HCT116 (cell line): ENCODE measurements around the gene SLC25A22. TPM values are rescaled to one million over a fixed set of nuclear protein-coding genes. Genes with fewer than 3 reads are reported as not detected.
A peak's percentile ranks its signal among the peaks of the same experiment; 100 is the strongest.

Source experiments
- ATAC-seq: fragments of 200-7000 bp; cut with Tn5 transposase; 2 replicates; pipeline ENCODE4 v1.9.1; 2020; ENCODE audit warnings: mild to moderate bottlenecking, moderate library complexity
- BruUV-seq: library from RNA; stranded (reverse); fragments of 400-500 nt; replicated peaks from 2 replicates; lab custom pipeline; 2021; lab: Mats Ljungman, UMichigan
- CTCF ChIA-PET: fragments of 300-600 bp; sonication (Branson Sonifier 250); formaldehyde crosslinking; loops from one replicate; lab custom pipeline; 2021; ENCODE audit warnings: antibody characterized with exemption; lab: Charles Lee
- POLR2A ChIA-PET: fragments of 300-600, 350-600 bp; sonication (Branson Sonifier 250); formaldehyde crosslinking; loops from one replicate; lab custom pipeline; 2021; ENCODE audit warnings: antibody characterized with exemption; lab: Charles Lee
- RAD21 ChIA-PET, 2 experiments: fragments of 300-600 bp; sonication (Branson Sonifier 250); formaldehyde crosslinking; loops; one replicate each; lab custom pipeline; 2023; ENCODE audit warnings: low total read pairs in 2 of 2; ENCODE audit not compliant: uncharacterized antibody in 2 of 2, unreplicated experiment in 2 of 2, low non-redundant PET in 1 of 2; lab: Charles Lee
- DNase-seq: peaks from one replicate; pipeline ENCODE4 v3.0.0-alpha.2; 2010; ENCODE audit warnings: low read depth, low spot score
- H2AFZ ChIP-seq: fragments of 200-600 bp; shearing (Covaris generic), sonication (generic); 2 replicates; pipeline ENCODE4 v1.6.1; 2017; ENCODE audit warnings: low read depth, mixed run types, mixed read lengths, antibody characterized with exemption, low read length; ENCODE audit not compliant: poor library complexity, severe bottlenecking
- H3K27ac ChIP-seq: 2 replicates; pipeline ENCODE4 v1.5.1; 2012; ENCODE audit warnings: low read depth, low read length
- H3K27me3 ChIP-seq: fragments of 200-600 bp; sonication (generic); 2 replicates; pipeline ENCODE4 v1.6.1; 2016; ENCODE audit warnings: mixed run types, low read length, mixed read lengths; ENCODE audit not compliant: insufficient read depth
- H3K36me3 ChIP-seq, 2 experiments: fragments of 200-500 bp in 1 of 2; fragments of 200-600 bp in 1 of 2; sonication (Bioruptor generic) in 1 of 2; sonication (generic) in 1 of 2; 2 replicates each; pipeline versions ENCODE4 v1.5.1 to v1.6.1; 2014 to 2016; ENCODE audit warnings: low read length in 2 of 2, inconsistent platforms in 1 of 2, mixed read lengths in 1 of 2, mixed run types in 1 of 2; ENCODE audit not compliant: insufficient read depth in 2 of 2, control insufficient read depth in 1 of 2
- H3K4me1 ChIP-seq, 2 experiments: fragments of 200-600 bp in 1 of 2; sonication (generic) in 1 of 2; 2 replicates each; pipeline versions ENCODE4 v1.5.1 to v1.6.1; 2012 to 2017; ENCODE audit warnings: low read length in 2 of 2, inconsistent platforms in 1 of 2, mild to moderate bottlenecking in 1 of 2, mixed read lengths in 1 of 2, mixed run types in 1 of 2, moderate library complexity in 1 of 2; ENCODE audit not compliant: insufficient read depth in 2 of 2, control insufficient read depth in 1 of 2
- H3K4me2 ChIP-seq: fragments of 200-600 bp; sonication (generic); 2 replicates; pipeline ENCODE4 v1.6.1; 2017; ENCODE audit warnings: mixed run types, low read length, mixed read lengths
- H3K4me3 ChIP-seq, 2 experiments: fragments of 200-600 bp in 1 of 2; sonication (generic) in 1 of 2; replicated peaks in 1 of 2; 2 replicates each; pipeline ENCODE4 v1.5.1; 2011 to 2016; ENCODE audit warnings: low read length in 2 of 2, control low read depth in 1 of 2, low read depth in 1 of 2, mild to moderate bottlenecking in 1 of 2, mixed read lengths in 1 of 2, mixed run types in 1 of 2
- H3K79me2 ChIP-seq: fragments of 200-600 bp; sonication (generic); 2 replicates; pipeline ENCODE4 v1.6.1; 2017; ENCODE audit warnings: mild to moderate bottlenecking, mixed run types, low read length, moderate library complexity, mixed read lengths; ENCODE audit not compliant: insufficient read depth
- H3K9ac ChIP-seq: fragments of 200-600 bp; sonication (generic); 2 replicates; pipeline ENCODE4 v1.6.1; 2016; ENCODE audit warnings: low read length, mixed read lengths
- H3K9me2 ChIP-seq: fragments of 200-600 bp; sonication (generic), shearing (Covaris generic); 2 replicates; pipeline ENCODE4 v1.6.1; 2017; ENCODE audit warnings: mixed run types, mild to moderate bottlenecking, moderate library complexity; ENCODE audit not compliant: insufficient read depth
- H3K9me3 ChIP-seq, 2 experiments: fragments of 200-500 bp in 1 of 2; fragments of 200-600 bp in 1 of 2; sonication (Bioruptor generic) in 1 of 2; sonication (generic) in 1 of 2; 2 replicates each; pipeline ENCODE4 v1.6.1; 2014 to 2017; ENCODE audit warnings: low read length in 2 of 2, mixed read lengths in 2 of 2, inconsistent platforms in 1 of 2, low read depth in 1 of 2, mild to moderate bottlenecking in 1 of 2, mixed run types in 1 of 2, moderate library complexity in 1 of 2; ENCODE audit not compliant: control insufficient read depth in 1 of 2, insufficient read depth in 1 of 2
- H4K20me1 ChIP-seq: fragments of 200-600 bp; sonication (generic), shearing (Covaris generic); 2 replicates; pipeline ENCODE4 v1.6.1; 2017; ENCODE audit warnings: mixed run types, mild to moderate bottlenecking, moderate library complexity; ENCODE audit not compliant: insufficient read depth
- ATF3 ChIP-seq: IDR thresholded peaks from 2 replicates; pipeline ENCODE4 v1.6.1; 2012
- EZH2phosphoT487 ChIP-seq: fragments of 200-600 bp; IDR thresholded peaks from 2 replicates; pipeline ENCODE4 v1.6.1; 2018; ENCODE audit warnings: antibody characterized with exemption, borderline replicate concordance
- FOSL1 ChIP-seq: IDR thresholded peaks from 2 replicates; pipeline ENCODE4 v1.6.1; 2012; ENCODE audit warnings: low read depth
- JUND ChIP-seq: IDR thresholded peaks from 2 replicates; pipeline ENCODE4 v1.6.1; 2012
- MAX ChIP-seq: IDR thresholded peaks from 2 replicates; pipeline ENCODE4 v1.6.1; 2012
- POLR2A ChIP-seq: IDR thresholded peaks from 2 replicates; pipeline ENCODE4 v1.7.0; 2011; ENCODE audit warnings: borderline replicate concordance; ENCODE audit not compliant: insufficient read depth, insufficient read length; ENCODE audit errors: extremely low read depth
- POLR2AphosphoS5 ChIP-seq: IDR thresholded peaks from 2 replicates; pipeline ENCODE4 v1.6.1; 2011; ENCODE audit warnings: mild to moderate bottlenecking, low read depth, low read length, moderate library complexity
- RAD21 ChIP-seq: IDR thresholded peaks from 2 replicates; pipeline ENCODE4 v1.6.1; 2012; ENCODE audit warnings: low read depth, mild to moderate bottlenecking
- SP1 ChIP-seq: IDR thresholded peaks from 2 replicates; pipeline ENCODE4 v1.6.1; 2012; ENCODE audit warnings: low read depth
- SRF ChIP-seq: IDR thresholded peaks from 2 replicates; pipeline ENCODE4 v1.6.1; 2012; ENCODE audit warnings: low read depth
- TCF7L2 ChIP-seq: IDR thresholded peaks from 2 replicates; pipeline ENCODE4 v1.7.0; 2011; ENCODE audit warnings: borderline replicate concordance, inconsistent platforms; ENCODE audit not compliant: insufficient read depth, insufficient read length; ENCODE audit errors: extremely low read depth
- ZBTB33 ChIP-seq: IDR thresholded peaks from 2 replicates; pipeline ENCODE4 v1.6.1; 2011; ENCODE audit warnings: mild to moderate bottlenecking, low read length, moderate library complexity; ENCODE audit not compliant: insufficient replicate concordance; ENCODE audit errors: extremely low read depth
- ZFX ChIP-seq: fragments of 450-650 bp; IDR thresholded peaks from 2 replicates; pipeline ENCODE4 v1.6.1; 2017
- intact Hi-C: fragments of 100-400 bp; cut with micrococcal nuclease; formaldehyde crosslinking; loops from 2 replicates; pipeline ENCODE4 v1.10.0; 2022
- total RNA-seq: library from RNA; stranded (reverse); gene quantifications from one replicate; pipeline ENCODE4 v1.2.1, GENCODE V29; 2021; ENCODE audit not compliant: unreplicated experiment

Gene SLC25A22
- total RNA-seq, 1 experiment from 2014 or later, result 62.0 TPM

DNA sequence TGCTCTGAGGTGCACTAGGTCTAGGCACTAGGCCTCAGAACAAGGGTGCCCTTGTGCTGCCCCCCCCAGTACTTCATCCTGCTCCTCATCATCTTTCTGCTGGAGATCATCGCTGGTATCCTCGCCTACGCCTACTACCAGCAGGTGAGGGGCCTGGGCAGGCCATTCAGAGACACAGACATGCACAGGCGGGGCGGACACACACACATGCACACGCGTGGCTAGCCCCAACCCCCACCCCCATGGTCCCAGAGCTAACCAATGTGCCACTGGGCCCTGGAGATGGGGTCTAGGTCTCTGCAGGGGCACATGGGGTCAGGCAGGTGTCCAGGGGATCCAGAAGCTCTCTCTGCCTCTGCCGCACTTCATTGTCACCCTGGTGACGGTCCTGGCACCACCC lies 38.6 kb upstream of the SLC25A22 start:
- intact Hi-C loops, result no loop called here
- H3K27ac ChIP-seq, result peak overlapping the region; percentile 97
- CTCF ChIA-PET, result no interaction called here

More for the DNA sequence above, 38.6 kb upstream of the SLC25A22 start:
- Histone ChIP-seq H4K20me1 (peaks cover 23% of the 10 kb centered on the region; the same call in 1 of the 2 replicates), H3K36me3 (peaks cover 3 to 44% of the 10 kb centered on the region in 2 experiments; a peak in 3 of 4 replicates), H3K27me3 (no peaks in the 10 kb centered on the region), H3K4me3 (no peak overlapping the region), H2AFZ (no peak overlapping the region), H3K4me1 (peaks cover 39 to 81% of the 10 kb centered on the region in 2 experiments), H3K9ac (0 out of 2 replicates have a peak overlapping the region, but pooled peaks have one; percentile 17), H3K9me3 (no peaks in the 10 kb centered on the region), H3K4me2 (no peak overlapping the region), H3K79me2 (peaks cover 84% of the 10 kb centered on the region), H3K9me2 (no peaks in the 10 kb centered on the region)
- ATAC-seq (no peak), DNase-seq (no peak)
- ChIA-PET POLR2A (no interaction called here), RAD21 (no interaction called here)
- TF ChIP-seq EZH2phosphoT487, result no peak
- TF ChIP-seq JUND, result no peak
- no peak for TF ChIP-seq RAD21
- TF ChIP-seq TCF7L2, result no peak
- TF ChIP-seq POLR2AphosphoS5, result no peak
- no peak for TF ChIP-seq FOSL1
- TF ChIP-seq SP1, result no peak
- TF ChIP-seq SRF, result no peak
- no peak for TF ChIP-seq ZFX
- no peak for TF ChIP-seq MAX
- no peak for TF ChIP-seq ATF3
- TF ChIP-seq ZBTB33, result no peak
- no peak for TF ChIP-seq POLR2A
- no TSS peak for BruUV-seq
